LNCAP (cell line): Measurements from ENCODE around the gene KAZN.

ENCODE experiments used
- TF ChIP-seq, protein P1 (sequence below): fragments of 450-650 bp; IDR thresholded peaks from 2 replicates; pipeline ENCODE4 v1.5.1; 2017; ENCODE audit warnings: mild to moderate bottlenecking

Gene KAZN

DNA sequence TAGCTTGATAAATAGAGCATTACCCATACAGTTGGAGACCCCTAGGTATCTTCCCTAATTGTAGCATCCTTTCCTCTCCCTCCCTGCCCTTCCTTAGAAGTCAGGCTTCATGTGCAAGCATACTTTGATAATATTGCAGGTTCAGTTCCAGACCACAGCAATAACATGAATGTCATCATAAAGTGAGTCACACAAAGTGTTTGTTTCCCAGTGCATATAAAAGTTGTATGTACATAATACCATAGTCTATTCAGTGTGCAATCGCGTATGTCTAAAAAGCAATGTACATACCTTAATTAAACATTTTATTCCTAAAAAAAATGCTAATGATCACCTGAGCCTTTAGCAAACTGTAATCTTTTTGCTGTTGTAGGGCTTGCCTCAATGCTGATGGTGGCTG, 33.4 kb upstream of the KAZN start:
- TF ChIP-seq, protein P1, sequence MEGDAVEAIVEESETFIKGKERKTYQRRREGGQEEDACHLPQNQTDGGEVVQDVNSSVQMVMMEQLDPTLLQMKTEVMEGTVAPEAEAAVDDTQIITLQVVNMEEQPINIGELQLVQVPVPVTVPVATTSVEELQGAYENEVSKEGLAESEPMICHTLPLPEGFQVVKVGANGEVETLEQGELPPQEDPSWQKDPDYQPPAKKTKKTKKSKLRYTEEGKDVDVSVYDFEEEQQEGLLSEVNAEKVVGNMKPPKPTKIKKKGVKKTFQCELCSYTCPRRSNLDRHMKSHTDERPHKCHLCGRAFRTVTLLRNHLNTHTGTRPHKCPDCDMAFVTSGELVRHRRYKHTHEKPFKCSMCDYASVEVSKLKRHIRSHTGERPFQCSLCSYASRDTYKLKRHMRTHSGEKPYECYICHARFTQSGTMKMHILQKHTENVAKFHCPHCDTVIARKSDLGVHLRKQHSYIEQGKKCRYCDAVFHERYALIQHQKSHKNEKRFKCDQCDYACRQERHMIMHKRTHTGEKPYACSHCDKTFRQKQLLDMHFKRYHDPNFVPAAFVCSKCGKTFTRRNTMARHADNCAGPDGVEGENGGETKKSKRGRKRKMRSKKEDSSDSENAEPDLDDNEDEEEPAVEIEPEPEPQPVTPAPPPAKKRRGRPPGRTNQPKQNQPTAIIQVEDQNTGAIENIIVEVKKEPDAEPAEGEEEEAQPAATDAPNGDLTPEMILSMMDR = no peak

DNA sequence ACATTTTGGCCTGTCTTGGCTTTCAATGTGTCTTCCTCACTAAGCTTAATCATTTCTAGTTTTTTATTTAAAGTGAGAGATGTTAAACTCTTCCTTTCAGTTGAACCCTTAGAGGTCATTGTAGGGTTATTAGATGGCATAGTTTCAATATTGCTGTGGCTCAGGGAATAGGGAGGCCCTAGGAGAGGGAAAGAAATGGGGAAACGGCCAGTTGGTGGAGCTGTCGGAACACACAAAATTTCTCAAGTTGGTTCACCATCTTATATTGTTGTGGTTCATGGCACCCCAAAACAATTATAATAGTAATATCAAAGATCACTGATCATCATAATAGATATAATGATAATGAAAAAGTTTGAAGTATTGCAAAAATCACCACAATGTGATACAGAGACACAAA, 31.4 kb upstream of the KAZN start:
- TF ChIP-seq, protein P1 = peak; percentile 46; the same call in 1 of the 2 replicates

DNA sequence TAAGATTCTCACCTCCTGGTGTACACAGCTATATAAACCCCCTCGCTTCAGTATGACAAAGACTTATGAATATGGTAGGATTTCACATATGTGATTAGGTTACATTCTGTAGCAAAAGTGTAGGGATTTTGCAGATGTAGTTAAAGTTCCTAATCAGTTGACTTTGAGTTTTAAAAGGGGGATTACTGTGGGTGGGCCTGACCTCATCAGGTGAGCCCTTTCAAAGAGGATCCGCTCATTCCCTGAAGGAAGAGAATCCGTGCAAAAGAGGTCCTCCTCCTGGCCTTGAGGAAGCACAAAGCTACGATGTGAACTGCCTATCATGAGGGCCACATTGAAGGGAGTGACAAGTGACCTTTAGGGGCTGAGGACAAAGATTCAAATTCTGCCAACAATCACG, 30.6 kb upstream of the KAZN start:
- TF ChIP-seq, protein P1 = no peak

DNA sequence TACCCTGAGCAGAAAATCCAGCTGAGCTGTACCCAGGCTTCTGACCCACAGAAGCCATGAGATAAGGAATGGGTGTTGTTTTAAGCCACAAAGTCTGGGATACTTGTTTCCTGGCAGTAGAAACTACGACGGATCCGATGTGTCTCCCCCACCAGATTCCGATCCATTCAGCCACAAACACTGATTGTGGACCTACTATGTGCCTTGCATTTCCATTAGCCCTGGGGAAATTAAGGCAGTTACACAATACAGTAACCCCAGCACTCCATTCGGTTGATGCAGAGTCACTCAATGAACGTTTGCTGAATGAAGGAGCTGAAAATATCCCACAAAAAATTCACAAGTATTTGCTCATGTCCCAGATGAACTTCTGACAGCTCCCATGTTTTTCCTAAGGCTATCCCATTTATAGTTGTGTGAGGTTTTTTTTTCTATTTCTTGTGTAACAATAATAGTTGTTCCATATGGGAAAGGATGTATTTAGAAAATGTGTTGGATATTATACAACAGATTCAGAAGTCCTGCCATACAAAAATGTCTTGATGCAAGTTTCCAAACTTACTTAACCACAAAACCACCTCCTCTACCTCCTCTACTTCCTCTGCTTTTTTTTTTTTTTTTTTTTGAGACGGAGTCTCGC, 29.6 kb upstream of the KAZN start:
- TF ChIP-seq, protein P1 = no peak

DNA sequence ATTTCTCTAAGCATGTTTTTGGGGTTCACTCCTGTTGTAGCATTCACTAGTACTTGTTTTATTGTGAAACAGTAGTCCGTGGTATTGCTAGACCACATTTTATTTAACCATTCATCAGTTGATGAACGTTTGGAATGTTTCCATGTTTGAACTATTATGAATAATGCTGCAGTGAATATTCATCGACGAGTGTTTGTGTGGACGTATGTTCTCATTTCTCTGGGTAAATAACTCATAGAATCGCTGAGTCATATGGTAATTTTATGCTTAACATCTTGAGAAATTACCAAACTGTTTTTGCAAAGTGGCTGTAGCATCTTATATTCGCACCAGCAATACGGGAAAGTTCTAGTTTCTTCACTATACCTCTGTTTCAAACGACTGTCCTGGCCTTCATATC, 28.0 kb upstream of the KAZN start:
- TF ChIP-seq, protein P1 = no peak

DNA sequence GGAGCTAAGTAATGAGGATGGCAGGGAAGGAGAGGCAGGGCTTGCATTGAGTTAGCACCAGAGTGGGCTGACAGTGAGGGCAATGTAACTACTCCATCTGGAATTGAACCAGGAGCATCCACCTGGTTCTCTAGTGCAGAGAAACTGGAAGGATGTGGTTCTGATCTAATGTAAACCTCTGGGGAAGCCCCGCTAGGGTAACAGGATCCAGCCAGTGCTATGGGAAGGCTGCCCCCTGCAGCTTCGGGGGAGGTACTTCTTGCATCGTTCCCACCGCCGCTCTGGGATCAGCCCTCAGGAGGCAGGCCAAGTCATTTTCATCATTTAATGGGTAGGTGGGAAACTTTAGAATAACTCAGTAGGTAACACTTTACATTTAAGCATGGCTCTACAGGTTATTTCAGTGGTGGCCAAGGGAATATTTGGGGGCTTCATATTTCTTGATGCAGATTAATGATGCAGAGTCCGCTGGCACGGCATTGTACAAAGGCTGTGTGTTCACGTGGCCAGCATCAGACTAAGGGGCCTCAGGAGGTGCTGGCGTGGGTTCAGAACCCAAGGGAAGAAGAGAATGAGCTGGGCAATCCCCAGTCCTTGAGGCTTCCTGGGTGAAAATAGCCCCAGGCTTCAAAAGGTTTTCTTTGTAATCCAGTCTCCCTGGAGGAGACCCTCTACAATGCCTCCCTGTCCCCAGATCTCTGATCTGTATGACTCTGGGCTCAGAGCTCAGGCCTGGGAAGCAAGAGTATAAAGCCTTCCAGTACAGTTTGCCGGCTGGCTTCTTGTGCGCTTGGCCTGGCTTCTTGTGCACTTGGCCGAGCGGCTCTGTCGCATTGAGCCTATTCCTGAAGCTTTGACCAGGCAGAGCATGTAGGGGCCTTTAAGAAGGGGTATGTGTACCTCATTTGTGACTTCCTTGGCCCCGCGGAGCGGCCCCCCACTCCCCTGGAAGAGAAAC, 26.4 kb upstream of the KAZN start:
- TF ChIP-seq, protein P1 = peak; percentile 26; the same call in 1 of the 2 replicates

DNA sequence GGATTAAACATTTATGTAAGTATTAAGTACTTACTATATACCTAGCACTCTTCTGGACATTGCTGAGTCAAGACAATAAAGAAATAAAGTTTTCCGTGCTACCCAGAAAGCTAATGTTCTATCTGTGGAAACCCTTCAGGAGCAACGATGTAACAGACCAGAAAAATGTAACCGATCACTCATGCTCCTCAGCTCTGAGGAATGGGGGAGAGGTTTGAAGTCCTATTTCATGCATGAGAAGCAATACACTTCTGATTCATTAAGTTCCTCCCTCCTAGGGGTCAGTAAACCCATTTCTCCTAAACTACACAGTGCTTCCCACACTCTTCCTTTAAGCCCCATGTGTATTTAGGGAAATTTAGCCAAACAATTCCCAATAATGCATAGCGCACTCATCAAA, 25.6 kb upstream of the KAZN start:
- TF ChIP-seq, protein P1 = no peak
